HG03520 (cell line): Measurements from ENCODE around the gene MAP3K19.
A peak's percentile ranks its signal among the peaks of the same experiment; 100 is the strongest.
"Not testable (repeated sequence)": the region's sequence is repeated elsewhere in the genome, so short reads cannot be mapped to it uniquely, and the experiment has no call there.

Experiments
- ATAC-seq: cut with Tn5 transposase; IDR thresholded peaks from one replicate; pipeline ENCODE4 v1.9.1; 2021; ENCODE audit warnings: mild to moderate bottlenecking, moderate library complexity; ENCODE audit not compliant: unreplicated experiment

The MAP3K19 gene

GRCh38 chr2:135052042-135052876, 5.0 kb upstream of the MAP3K19 start, which contains the start of gene RAB3GAP1:
RAB3GAP1 (plus strand) TSS chr2:135052292; CDS start chr2:135052308, 16 bp downstream.
- ATAC-seq: peak; percentile 78

- no peak for ATAC-seq
Observed at GRCh38 chr2:135050684-135051083, 3.4 kb upstream of the MAP3K19 start.

- no peak for ATAC-seq
Observed at GRCh38 chr2:135050132-135050531, 2.9 kb upstream of the MAP3K19 start.

- no peak for ATAC-seq
Observed at GRCh38 chr2:135048122-135048521, 875 bp upstream of the MAP3K19 start.

- no peak for ATAC-seq
Observed at GRCh38 chr2:135043345-135043744, 3.9 kb downstream of the MAP3K19 start.

GRCh38 chr2:135037831-135038230, 9.4 kb downstream of the MAP3K19 start:
- ATAC-seq: no peak

- not testable (repeated sequence) for ATAC-seq
Observed at GRCh38 chr2:135033216-135033615, 14.0 kb downstream of the MAP3K19 start.

- ATAC-seq: no peak
Observed at GRCh38 chr2:135030826-135031225, 16.4 kb downstream of the MAP3K19 start.

- no peak for ATAC-seq
Observed at GRCh38 chr2:135029481-135030134, 17.6 kb downstream of the MAP3K19 start.

- no peak for ATAC-seq
Observed at GRCh38 chr2:135023886-135024485, 23.3 kb downstream of the MAP3K19 start.

GRCh38 chr2:135022952-135023880, 24.0 kb downstream of the MAP3K19 start:
- ATAC-seq: no peak

GRCh38 chr2:135021618-135022017, 25.6 kb downstream of the MAP3K19 start:
- ATAC-seq: no peak

GRCh38 chr2:135011633-135012032, 35.6 kb downstream of the MAP3K19 start:
- no peak for ATAC-seq

- ATAC-seq: no peak
Observed at GRCh38 chr2:135010200-135010942, 36.9 kb downstream of the MAP3K19 start.

- no peak for ATAC-seq
Observed at GRCh38 chr2:135009339-135009738, 37.9 kb downstream of the MAP3K19 start.

- no peak for ATAC-seq
Observed at GRCh38 chr2:135005753-135006152, 41.5 kb downstream of the MAP3K19 start.

GRCh38 chr2:135004005-135004746, 43.1 kb downstream of the MAP3K19 start:
- peak; percentile 85 for ATAC-seq

- ATAC-seq: no peak
Observed at GRCh38 chr2:135002836-135003235, 44.4 kb downstream of the MAP3K19 start.

GRCh38 chr2:134999521-134999920, 47.7 kb downstream of the MAP3K19 start:
- no peak for ATAC-seq
